Naive thymus-derived CD8-positive, alpha-beta T cell (primary cell): Measurements from ENCODE around the gene MED17. TPM values are rescaled to one million over a fixed set of nuclear protein-coding genes. Genes with fewer than 3 reads are reported as not detected.
A peak's percentile ranks its signal among the peaks of the same experiment; 100 is the strongest.

Experiments used
- ATAC-seq, 2 donors: fragments of 150-1000 bp; cut with Tn5 transposase in 1 of 2; sonication (Bioruptor Pico), chemical (Tn5 transposase) in 1 of 2; 1 replicate in 1 of 2; 2 replicates in 1 of 2; pipeline ENCODE4 v1.10.0; 2021; ENCODE audit warnings: mild to moderate bottlenecking in 2 of 2, moderate library complexity in 2 of 2
- POLR2A ChIA-PET: fragments of 350-600 bp; sonication (Branson Sonifier 250); formaldehyde crosslinking; loops from one replicate; lab custom pipeline; 2021; ENCODE audit warnings: antibody characterized with exemption; lab: Charles Lee
- DNase-seq, 10 donors: peaks; one replicate each; pipeline versions ENCODE4 v3.0.0 to v3.0.0-alpha.2; 2020 to 2022
- H3K27ac Mint-ChIP-seq, 10 donors: one replicate each; pipeline ENCODE4 v1.8.0; 2020 to 2022; ENCODE audit warnings: mild to moderate bottlenecking in 10 of 10, mixed read lengths in 10 of 10, moderate library complexity in 4 of 10, inconsistent platforms in 1 of 10
- H3K27me3 Mint-ChIP-seq, 5 donors: one replicate each; pipeline ENCODE4 v1.8.0; 2021 to 2022; ENCODE audit warnings: mixed read lengths in 5 of 5
- H3K36me3 Mint-ChIP-seq, 3 donors: one replicate each; pipeline ENCODE4 v1.8.0; 2020 to 2022; ENCODE audit warnings: mixed read lengths in 3 of 3, mild to moderate bottlenecking in 2 of 3, inconsistent platforms in 1 of 3
- H3K4me1 Mint-ChIP-seq, 4 donors: one replicate each; pipeline ENCODE4 v1.8.0; 2021 to 2022; ENCODE audit warnings: mixed read lengths in 4 of 4
- H3K4me3 Mint-ChIP-seq, 10 donors: one replicate each; pipeline ENCODE4 v1.8.0; 2020 to 2022; ENCODE audit warnings: mild to moderate bottlenecking in 10 of 10, mixed read lengths in 10 of 10, moderate library complexity in 6 of 10, inconsistent platforms in 1 of 10
- H3K9me3 Mint-ChIP-seq, 9 donors: one replicate each; pipeline ENCODE4 v1.8.0; 2020 to 2022; ENCODE audit warnings: mixed read lengths in 9 of 9, mild to moderate bottlenecking in 3 of 9, inconsistent platforms in 1 of 9, moderate library complexity in 1 of 9
- polyA plus RNA-seq, 3 donors: library from polyadenylated mRNA; unstranded; fragments of 300-500 nt; fragmentation: Illumina TruSeq; gene quantifications; one replicate each; pipeline ENCODE4 v1.2.3, GENCODE V29; 2021
- total RNA-seq, 8 experiments: library from RNA in 2 of 8; stranded (reverse) in 2 of 8; gene quantifications; one replicate each; pipeline ENCODE4 v1.2.3 and lab custom pipeline; 2021 to 2026

The MED17 gene
- total and polyA plus RNA-seq, 5 experiments from 2014 or later = 7.7 to 62.2 (median 20.0) TPM

DNA sequence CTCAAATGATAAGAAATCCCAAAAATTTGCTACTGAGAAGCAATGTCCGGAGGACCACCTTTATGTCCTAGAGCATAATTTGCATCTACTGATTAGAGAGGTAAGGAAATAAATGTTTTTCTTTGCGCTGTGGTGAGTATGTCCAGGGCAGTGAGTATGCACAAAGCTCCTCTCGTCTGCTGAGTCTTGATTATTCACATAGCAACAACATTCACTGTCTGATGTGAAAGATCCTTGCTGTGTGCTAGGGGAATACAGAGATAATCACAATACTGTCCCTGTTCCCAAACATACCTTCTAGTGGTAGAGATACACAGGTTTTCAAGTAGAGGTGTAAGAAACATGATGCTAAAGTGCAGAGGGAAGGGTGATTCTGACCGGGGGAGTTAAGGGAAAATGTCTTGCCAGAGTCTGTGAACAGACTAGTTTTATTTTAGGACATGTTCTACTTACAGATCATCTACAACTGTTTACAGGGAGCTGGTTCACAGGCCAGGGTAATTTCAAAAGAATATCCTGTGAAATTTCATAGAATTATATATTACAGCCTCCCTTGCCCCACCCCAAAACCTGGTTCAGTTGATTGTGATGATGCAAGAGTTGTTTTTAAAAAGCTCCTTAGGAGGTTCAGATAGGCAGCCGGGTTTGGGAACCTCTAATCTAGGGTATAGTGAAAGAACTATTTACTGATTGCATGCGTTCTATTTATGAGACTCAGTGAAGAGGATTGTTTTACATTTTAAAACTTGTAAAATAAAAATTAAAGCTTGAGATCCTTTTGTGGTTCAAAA is 12.6 kb downstream of the MED17 start:
- Mint-ChIP-seq H3K27me3 (no peaks in the 10 kb centered on the region), H3K9me3 (no peaks in the 10 kb centered on the region), H3K27ac (peak overlapping the region in 3 of 10 donors; percentile 22 to 61 (median 43)), H3K36me3 (peaks cover 4 to 84% (median 30%) of the 10 kb centered on the region in 3 donors), H3K4me3 (no peak overlapping the region), H3K4me1 (peaks cover 4 to 12% (median 8%) of the 10 kb centered on the region in 4 donors)
- DNase-seq = no peak
- no peak for ATAC-seq
- POLR2A ChIA-PET = no interaction called here

DNA sequence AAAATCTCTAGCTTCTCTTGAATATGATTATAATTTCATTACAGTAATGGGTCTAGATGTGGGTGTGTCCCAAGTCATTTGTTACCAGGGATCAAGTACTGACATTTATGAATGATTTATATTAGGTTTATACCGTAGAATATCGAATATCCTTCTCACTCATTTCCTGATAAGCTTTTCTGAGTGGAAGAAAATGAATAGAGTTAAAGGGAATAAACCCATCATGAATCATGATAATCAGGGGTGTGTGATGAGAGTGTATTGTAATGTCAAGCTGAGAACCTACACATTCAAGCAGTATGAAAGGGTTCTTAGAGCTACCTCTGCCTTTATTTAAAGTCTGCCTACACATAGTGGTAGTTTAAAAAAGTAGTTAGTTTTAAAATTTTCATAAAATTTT is 17.3 kb downstream of the MED17 start:
- DNase-seq (no peak), ATAC-seq (no peak)
- H3K27me3 Mint-ChIP-seq = no peaks in the 10 kb centered on the region
- H3K9me3 Mint-ChIP-seq = no peaks in the 10 kb centered on the region
- peaks cover 4 to 7% (median 6%) of the 10 kb centered on the region in 4 donors for H3K4me1 Mint-ChIP-seq
- peaks cover 3 to 85% (median 18%) of the 10 kb centered on the region in 3 donors for H3K36me3 Mint-ChIP-seq
- peak overlapping the region in 5 of 10 donors; percentile 7 to 69 (median 21) for H3K27ac Mint-ChIP-seq
- POLR2A ChIA-PET = interaction anchor here (0.5 kb wide), 1 partner anchor 17 kb away, joined by 7 read pairs; no protein-coding TSS in a partner anchor
- H3K4me3 Mint-ChIP-seq = no peak overlapping the region

DNA sequence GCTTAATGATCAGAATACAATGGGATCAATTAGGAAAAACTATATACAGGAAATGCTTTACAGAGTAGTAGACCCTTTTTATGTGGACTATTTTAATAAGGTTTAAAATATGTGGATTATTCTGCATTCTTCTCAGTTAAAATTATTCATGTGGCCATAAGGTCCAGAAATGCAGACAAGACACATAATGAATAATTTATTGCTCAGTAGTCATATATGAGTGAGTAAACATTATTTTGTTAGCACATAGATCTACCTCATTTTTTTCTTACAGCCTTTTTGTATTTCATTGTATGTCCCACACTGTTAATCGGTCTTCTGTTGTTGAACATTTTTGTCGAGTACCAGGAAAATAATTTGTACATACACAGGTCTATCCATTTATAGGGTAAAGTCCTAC is 20.8 kb downstream of the MED17 start:
- peaks cover 2 to 6% (median 5%) of the 10 kb centered on the region in 4 donors for H3K4me1 Mint-ChIP-seq
- DNase-seq = no peak
- ATAC-seq = no peak

DNA sequence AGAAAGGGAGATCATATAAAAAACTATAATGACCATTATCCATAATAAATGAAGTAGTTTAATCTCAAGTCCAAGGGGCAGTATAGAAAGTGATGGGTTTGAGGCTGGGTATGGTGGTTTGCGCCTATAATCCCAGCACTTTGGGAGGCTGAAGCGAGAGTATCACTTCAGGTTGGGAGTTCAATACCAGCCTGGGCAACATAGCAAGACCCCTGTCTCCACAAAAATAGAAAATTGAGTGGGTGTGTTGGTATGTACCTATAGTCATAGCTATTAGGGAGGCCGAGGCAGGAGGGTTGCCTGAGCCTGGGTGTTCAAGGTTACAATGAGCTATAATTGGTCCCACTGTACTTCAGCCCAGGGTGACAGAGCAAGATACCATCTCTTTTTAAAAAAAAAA is 23.9 kb downstream of the MED17 start:
- peaks cover 3 to 94% (median 19%) of the 10 kb centered on the region in 3 donors for H3K36me3 Mint-ChIP-seq
- no peak for DNase-seq
- peaks cover 0 to 6% (median 3%) of the 10 kb centered on the region in 4 donors for H3K4me1 Mint-ChIP-seq
- H3K9me3 Mint-ChIP-seq = no peaks in the 10 kb centered on the region
- ATAC-seq = no peak
- H3K4me3 Mint-ChIP-seq = no peak overlapping the region
- H3K27me3 Mint-ChIP-seq = no peaks in the 10 kb centered on the region
- POLR2A ChIA-PET = interaction anchor here (0.6 kb wide), 1 partner anchor 12 kb away, joined by 3 read pairs; no protein-coding TSS in a partner anchor
- H3K27ac Mint-ChIP-seq = peak overlapping the region in 1 of 10 donors; percentile 37

More for the DNA sequence above, 20.8 kb downstream of the MED17 start:
- Mint-ChIP-seq H3K27me3 (no peaks in the 10 kb centered on the region), H3K4me3 (no peak overlapping the region), H3K9me3 (no peaks in the 10 kb centered on the region), H3K27ac (peak overlapping the region in 2 of 10 donors; percentile 0 to 46), H3K36me3 (peaks cover 0 to 85% (median 4%) of the 10 kb centered on the region in 3 donors)
- POLR2A ChIA-PET = no interaction called here

DNA sequence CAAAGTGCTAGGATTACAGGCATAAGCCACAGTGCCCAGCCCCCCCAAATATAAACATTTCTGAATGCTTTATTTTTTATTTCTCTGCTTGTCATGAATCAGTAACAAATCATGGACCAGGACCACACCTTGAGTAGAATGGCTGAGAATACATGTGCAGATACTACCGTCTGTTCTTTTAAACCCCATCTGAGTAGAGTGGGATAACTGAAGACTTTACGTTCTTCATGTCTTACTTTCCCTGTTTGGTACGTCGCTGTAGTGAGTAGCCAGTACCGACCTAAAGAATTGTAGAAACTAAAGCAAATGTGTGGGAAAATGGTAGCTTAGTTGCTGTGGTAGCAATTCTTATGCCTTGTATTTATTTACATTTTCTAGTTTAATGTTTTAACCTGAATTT is 29.9 kb downstream of the MED17 start:
- Mint-ChIP-seq H3K4me1 (peaks cover 0 to 3% (median 0%) of the 10 kb centered on the region in 4 donors), H3K27me3 (no peaks in the 10 kb centered on the region), H3K27ac (no peak overlapping the region), H3K9me3 (peaks cover 0 to 3% (median 0%) of the 10 kb centered on the region in 9 donors), H3K36me3 (peaks cover 7 to 70% (median 37%) of the 10 kb centered on the region in 3 donors), H3K4me3 (no peak overlapping the region)
- POLR2A ChIA-PET = no interaction called here
- DNase-seq (no peak), ATAC-seq (no peak)

DNA sequence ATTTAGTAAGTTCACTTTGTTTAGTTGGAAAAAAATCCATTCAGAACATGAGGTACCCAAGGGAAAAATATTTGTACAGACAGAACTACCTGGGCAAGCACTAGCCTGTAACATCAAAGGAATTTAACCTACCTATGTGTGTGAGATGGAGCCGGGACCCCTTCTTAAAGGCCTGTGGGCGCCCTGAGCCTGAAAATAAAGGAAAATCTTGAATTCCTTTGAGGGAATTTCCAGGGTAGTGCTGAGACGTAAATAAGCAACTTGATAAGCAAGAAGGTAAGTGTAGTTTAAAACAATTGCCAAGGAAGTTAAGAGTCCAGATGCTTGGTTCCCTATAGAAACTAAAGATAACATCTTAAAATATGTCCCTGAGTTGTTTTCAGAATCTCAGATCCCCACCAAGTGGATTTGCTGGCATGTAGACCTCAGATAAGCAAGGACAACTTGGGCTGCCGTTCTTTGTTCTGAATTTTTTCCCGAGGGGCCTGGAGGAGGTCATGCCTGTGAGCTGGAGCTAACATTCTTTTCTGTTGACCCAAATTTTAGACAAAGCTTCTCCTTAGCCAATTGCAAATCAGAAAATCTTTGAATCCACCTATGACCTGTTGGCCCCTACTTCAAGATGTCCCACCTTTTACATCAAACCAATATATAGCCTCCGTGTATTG is 31.0 kb downstream of the MED17 start:
- Mint-ChIP-seq H3K4me1 (peaks cover 0 to 3% (median 0%) of the 10 kb centered on the region in 4 donors), H3K9me3 (peaks cover 0 to 6% (median 0%) of the 10 kb centered on the region in 9 donors), H3K27ac (peak overlapping the region in 3 of 10 donors; percentile 51 to 73 (median 67)), H3K36me3 (peaks cover 7 to 62% (median 39%) of the 10 kb centered on the region in 3 donors), H3K27me3 (no peaks in the 10 kb centered on the region), H3K4me3 (no peak overlapping the region)
- ATAC-seq (no peak), DNase-seq (no peak)
- POLR2A ChIA-PET = interaction anchor here (0.6 kb wide), 1 partner anchor 21 kb away, joined by 6 read pairs; no protein-coding TSS in a partner anchor

DNA sequence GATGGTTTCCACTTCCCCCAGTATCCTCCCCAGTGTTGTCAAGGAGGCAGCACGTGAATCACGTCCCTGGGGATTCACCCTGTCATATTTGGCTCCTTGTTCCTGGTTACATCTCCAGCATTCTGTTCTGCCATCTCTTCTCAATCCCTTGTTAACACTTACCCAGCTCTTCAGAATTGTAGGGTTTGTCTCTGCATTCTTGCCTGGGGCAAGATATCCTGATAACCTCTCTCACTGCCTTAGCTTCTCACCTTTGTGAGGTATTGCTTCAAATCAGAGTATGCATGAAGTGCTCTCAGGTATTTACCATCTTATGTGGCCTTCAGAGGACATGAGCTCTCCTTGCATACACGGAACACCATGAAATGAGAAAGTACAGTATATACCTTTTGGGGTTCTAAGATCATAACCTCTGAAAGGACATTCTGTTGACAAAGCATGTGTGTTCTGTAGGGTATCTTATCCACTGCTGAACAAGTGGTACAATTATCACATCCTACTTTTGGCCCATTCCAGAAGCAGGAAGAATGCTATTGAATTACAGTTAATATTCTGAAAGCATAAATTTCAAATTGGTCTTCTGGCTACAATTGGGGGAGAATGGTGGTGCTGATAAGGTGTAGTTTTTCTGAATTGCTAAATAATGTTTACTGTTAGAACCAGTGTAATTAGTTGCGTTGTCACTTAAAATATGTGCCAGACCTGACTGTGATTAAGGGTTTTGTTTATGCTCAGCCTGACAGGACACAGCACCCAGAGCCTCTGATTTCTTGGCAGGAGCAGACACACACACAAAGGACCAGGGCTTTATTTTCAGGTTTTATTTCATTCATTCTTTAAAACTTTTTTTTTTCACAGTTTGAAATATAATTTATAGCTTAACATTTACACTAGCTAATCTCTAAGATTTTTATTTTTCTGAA is 33.6 kb downstream of the MED17 start:
- POLR2A ChIA-PET = interaction anchor here (0.6 to 0.7 kb wide), 3 partner anchors 17 to 322 kb away, joined by 3 to 7 read pairs (median 3); no protein-coding TSS in a partner anchor
- ATAC-seq = no peak
- Mint-ChIP-seq H3K9me3 (peaks cover 0 to 9% (median 0%) of the 10 kb centered on the region in 9 donors), H3K4me3 (no peak overlapping the region), H3K27me3 (no peaks in the 10 kb centered on the region), H3K36me3 (peaks cover 4 to 36% (median 25%) of the 10 kb centered on the region in 3 donors), H3K4me1 (peaks cover 0 to 3% (median 0%) of the 10 kb centered on the region in 4 donors), H3K27ac (peak overlapping the region in 3 of 10 donors; percentile 1 to 49 (median 48))
- DNase-seq = no peak

DNA sequence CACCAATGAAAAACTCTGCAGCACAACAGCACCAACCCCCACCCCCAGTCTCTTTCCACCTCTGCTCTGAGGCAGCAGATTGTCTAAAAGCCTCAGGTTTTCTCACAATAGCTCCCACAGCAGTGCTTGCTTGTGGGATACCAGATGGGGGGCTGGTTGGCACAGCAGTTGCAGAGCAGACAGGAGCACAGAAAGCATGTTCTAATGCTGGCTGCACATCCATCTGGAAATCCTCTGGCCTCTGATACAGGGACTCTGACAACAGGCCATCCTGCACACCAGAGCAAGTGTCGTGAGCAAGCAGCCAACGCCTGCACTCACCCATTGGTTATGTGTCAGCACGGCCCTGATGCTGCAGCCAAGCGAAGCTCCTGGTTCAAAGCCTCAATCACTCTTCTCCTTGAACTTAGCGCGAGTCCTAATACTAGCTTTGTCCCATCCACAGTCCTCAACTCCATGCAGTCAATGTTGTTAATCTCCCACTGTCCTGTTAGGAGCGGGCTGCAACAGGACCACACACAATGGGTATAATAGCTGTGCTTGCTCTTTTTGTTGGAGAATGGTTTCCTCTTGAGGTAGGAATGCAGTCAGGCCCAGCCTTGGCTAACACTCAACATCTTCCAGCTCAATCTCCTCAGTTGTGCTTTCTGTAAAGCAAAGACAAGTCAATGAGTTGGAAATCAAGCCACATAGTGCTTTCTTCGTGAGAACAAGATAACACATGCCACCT is 36.0 kb downstream of the MED17 start:
- no peak overlapping the region for H3K4me3 Mint-ChIP-seq
- H3K9me3 Mint-ChIP-seq = peaks cover 0 to 9% (median 0%) of the 10 kb centered on the region in 9 donors
- H3K36me3 Mint-ChIP-seq = peaks cover 0 to 12% (median 9%) of the 10 kb centered on the region in 3 donors
- H3K27me3 Mint-ChIP-seq = no peaks in the 10 kb centered on the region
- no peak for ATAC-seq
- POLR2A ChIA-PET = interaction anchor here (0.5 kb wide), 1 partner anchor 12 kb away, joined by 3 read pairs; no protein-coding TSS in a partner anchor
- peaks cover 0 to 3% (median 0%) of the 10 kb centered on the region in 4 donors for H3K4me1 Mint-ChIP-seq
- peak overlapping the region in 1 of 10 donors; percentile 25 for H3K27ac Mint-ChIP-seq
- no peak for DNase-seq

DNA sequence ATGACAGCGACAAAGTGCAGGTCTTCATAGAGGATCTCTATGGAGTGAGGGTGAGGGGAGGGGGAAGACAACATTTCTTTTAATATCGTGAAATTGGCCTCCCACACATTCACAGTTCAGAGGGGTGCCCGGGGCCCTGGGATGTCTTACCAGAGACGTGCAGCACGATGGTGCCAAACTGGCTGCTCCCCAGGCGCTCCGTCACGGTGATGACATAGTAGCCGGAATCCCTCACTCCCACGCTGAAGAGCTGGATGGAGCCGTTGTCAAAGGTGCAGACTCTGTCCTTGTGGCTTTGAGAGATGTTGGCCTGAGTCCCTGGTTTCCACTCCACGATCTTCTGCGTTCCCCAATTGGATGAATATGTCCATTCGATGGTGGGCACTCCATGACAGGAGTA is 36.8 kb downstream of the MED17 start:
- POLR2A ChIA-PET = no interaction called here

DNA sequence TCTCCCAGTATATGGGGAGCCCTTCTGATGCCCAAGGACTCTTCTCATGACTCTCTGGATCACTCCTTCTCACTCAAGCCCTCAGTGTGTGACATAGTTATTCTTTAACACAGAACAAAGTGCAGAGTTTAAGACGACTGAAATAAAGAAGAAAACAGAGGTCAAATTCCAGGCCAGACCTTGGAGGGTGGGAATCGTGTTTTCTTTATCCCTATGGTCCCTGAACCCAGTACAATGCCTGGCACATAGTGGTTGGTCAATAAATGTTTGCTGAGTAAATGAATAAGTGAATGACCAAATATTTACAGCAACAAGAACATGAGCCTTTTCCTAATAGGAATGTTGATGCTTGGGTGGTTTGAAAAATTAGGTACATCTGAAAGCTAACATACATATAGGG is 37.5 kb downstream of the MED17 start:
- Mint-ChIP-seq H3K27ac (no peak overlapping the region), H3K27me3 (peaks cover 0 to under 1% (median 0%) of the 10 kb centered on the region in 5 donors), H3K4me3 (no peak overlapping the region), H3K36me3 (peaks cover 0 to 6% (median 3%) of the 10 kb centered on the region in 3 donors), H3K4me1 (peaks cover 0 to 3% (median 0%) of the 10 kb centered on the region in 4 donors), H3K9me3 (peaks cover 0 to 9% (median 0%) of the 10 kb centered on the region in 9 donors)
- ATAC-seq = no peak
- DNase-seq = no peak
- POLR2A ChIA-PET = no interaction called here

More for the DNA sequence above, 36.8 kb downstream of the MED17 start:
- Mint-ChIP-seq H3K9me3 (peaks cover 0 to 9% (median 0%) of the 10 kb centered on the region in 9 donors), H3K27me3 (no peaks in the 10 kb centered on the region), H3K27ac (no peak overlapping the region), H3K4me1 (peaks cover 0 to 3% (median 0%) of the 10 kb centered on the region in 4 donors), H3K4me3 (no peak overlapping the region), H3K36me3 (peaks cover 0 to 6% (median 5%) of the 10 kb centered on the region in 3 donors)
- no peak for DNase-seq
- no peak for ATAC-seq

DNA sequence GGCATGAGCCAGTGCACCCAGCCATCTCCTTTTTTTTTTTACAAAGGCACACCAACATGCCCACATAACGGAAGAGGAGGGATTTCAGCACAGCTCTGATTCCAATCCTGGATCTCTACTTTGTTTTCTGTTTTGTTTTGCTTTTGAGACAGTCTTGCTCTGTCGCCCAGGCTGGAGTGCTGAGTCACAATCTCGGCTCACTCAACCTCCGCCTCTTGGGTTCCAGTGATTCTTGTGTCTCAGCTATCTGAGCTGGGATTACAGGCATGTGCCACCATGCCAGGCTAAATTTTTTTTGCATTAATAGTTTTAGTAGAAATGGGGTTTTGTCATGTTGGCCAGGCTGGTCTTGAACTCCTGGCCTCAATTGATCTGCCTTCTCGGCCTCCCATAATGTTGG is 38.3 kb downstream of the MED17 start:
- H3K36me3 Mint-ChIP-seq = peaks cover 0 to 6% (median 3%) of the 10 kb centered on the region in 3 donors
- no peak for ATAC-seq
- H3K4me3 Mint-ChIP-seq = no peak overlapping the region
- H3K4me1 Mint-ChIP-seq = peaks cover 0 to 3% (median 0%) of the 10 kb centered on the region in 4 donors
- peaks cover 0 to 3% (median 0%) of the 10 kb centered on the region in 5 donors for H3K27me3 Mint-ChIP-seq
- POLR2A ChIA-PET = no interaction called here
- no peak overlapping the region for H3K27ac Mint-ChIP-seq
- DNase-seq = no peak
- peaks cover 0 to 9% (median 0%) of the 10 kb centered on the region in 9 donors for H3K9me3 Mint-ChIP-seq
